HUDEP-2 (cell line): Measurements from ENCODE around the gene GOLGA3.
"Not testable (repeated sequence)": the region's sequence is repeated elsewhere in the genome, so short reads cannot be mapped to it uniquely, and the experiment has no call there.

Experiments used
- DNase-seq, 76 experiments: peaks; one replicate each; lab custom pipeline; 2025; ENCODE audit not compliant: unreplicated experiment in 76 of 76; lab: John Stamatoyannopoulos, UW

The GOLGA3 gene

DNA sequence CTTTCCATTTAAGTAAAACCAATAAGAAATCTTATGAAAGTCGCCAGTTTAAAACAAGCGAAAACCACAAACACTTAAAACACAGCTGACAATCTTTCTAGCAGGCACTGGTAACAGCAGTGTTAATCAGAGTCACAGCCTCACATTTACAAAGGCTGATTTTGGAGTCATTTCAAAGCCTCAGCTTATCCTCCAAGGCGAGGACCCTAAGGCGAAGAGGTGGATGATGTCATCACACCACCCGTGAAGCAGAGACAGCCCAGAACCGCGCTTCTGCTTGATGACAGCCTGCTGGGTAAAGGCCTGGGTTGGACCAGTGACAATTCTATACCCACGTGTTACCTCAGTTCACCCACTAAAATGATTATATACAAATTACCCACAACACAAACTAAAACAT, 10.1 kb downstream of the GOLGA3 start:
- no peak for DNase-seq

DNA sequence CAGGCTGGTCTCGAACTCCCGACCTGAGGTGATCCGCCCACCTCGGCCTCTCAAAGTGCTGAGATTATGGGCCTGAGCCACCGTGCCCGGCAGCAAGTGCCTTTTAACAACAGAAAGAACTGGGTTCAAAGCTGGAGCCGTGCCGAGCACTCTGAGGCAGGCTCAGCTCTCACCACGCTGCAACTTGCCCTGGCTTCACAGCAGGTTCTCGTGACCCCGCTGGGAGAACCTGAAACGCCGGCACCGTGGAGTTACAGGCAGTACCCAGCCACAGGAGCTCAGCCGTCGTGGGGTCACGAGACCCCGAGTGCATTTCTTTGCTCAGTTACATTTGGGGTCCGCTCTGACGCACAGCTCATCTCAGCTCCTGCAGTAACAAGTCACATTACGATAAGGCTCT, 14.4 kb downstream of the GOLGA3 start:
- DNase-seq, result no peak

DNA sequence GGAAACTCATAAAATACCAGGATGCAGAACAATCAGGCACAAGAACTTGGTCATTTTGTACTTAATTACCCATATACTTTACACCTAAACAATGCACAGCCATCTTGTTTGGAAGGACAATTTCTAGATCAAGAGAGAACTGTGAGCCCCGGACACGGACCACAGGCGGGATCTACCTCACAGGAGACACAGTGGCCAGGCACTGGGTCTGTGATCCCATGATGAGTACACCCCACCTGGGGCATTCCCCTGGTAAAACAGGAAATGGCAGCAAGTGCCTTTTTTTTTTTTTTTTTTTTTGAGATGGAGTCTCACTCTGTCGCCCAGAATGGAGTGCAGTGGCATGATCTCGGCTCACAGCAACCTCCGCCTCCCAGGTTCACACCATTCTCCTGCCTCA, 15.2 kb downstream of the GOLGA3 start:
- DNase-seq, result no peak

DNA sequence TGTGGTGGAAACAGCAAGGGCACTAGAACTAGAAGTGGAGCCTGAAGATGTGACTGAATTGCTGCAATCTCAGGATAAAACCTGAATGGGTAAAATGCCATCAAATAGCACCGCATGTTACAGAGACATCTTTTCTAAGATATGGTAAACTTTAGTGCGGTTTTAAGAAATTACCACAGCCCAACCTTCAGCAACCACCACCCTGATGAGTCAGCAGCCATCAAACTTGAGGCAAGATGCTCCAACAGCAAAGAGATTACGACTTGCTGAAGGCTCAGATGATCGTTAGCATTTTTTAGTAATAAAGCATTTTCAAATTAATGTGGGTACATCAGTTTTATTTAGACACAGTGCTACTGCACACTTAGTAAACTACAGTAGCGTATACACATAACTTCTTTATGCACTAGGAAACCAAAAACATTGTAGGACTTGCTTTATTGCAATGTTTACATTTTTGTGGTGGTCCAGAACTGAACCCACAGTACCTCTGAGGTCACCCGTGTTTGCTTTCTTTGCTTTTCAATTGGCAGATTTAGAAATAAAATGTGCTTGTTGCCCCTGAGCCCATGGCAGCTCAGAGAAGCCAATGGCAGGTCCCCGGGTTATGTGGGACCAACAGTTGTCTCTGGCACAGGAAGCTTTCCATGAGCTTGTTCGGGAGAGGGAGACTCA, 15.9 kb downstream of the GOLGA3 start:
- peak in 2 of 76 experiments; percentile 11 to 14 for DNase-seq

DNA sequence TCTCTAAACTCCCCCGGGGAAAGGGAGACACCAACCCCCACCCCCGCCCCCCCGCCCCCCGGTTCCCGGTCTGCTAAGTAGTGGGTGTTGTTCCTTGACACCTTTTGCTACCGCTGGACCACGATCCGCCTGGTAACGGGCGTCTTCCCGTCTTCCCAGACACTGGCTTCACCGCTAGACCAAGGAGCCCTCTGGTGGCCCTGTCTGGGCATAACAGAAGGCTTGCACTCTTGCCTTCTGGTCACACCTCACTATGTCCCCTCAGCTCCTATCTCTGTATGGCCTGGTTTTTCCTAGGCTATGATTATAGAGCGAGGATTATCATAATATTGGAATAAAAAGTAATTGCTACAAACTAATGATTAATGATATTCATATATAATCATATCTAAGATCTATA, 19.3 kb downstream of the GOLGA3 start:
- DNase-seq, result peak in 30 of 76 experiments; percentile 4 to 47 (median 20)

DNA sequence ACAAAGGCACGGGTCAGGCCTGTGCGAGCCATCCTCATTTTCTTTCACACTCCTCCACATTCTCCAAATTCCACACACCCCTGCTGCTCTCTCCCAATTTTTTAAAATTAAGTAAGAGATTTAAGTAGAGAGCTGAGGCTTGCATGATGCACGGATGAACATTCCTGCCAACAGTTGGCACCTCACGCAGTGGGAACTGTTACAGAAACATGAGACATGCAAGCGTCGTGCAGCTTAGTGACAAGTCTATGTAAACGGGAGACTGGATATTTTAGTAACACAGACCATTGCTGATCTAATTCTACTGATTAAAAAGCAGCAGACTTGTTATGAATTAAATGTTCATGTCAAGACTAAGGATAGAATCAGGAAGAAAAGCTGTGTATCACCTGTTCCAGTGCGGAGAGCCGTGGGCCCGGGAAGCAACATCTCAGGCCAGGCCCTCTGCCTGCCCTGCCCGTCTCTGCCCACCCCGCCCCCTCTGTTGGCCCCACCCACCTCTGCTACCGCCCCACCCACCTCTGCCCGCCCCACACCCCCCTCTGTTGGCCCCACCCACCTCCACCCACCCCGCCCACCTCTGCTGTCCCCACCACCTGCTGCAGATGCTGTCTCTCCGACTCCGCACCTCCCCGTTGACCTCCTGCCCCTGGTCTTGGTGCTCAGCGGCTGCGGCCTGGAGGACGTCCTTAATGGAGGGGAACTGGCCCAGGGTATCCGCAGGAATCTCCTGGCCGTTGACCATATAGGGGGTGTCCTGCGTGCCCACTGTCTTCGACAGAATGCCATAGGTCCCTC, 21.2 kb downstream of the GOLGA3 start:
- peak in 13 of 76 experiments; percentile 1 to 29 (median 12) for DNase-seq

DNA sequence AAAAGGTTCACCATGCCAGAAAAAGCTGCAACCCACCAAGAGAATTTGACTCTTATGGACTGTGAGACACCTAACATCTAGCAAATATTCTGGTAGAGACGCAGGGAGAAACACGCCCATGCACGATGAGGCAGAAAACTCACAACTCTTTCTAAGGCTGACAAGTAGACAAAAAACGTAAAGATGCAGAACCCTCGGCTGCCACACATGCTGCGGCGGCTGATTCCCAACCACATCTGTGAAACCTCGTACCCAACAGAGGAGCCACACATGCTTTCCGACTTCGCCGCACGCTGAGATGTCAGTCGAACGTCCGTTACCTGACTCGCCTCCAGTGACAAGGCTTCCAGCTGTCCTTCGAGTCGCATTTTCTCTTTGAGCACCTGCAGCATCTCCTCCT, 21.8 kb downstream of the GOLGA3 start:
- DNase-seq, result no peak

DNA sequence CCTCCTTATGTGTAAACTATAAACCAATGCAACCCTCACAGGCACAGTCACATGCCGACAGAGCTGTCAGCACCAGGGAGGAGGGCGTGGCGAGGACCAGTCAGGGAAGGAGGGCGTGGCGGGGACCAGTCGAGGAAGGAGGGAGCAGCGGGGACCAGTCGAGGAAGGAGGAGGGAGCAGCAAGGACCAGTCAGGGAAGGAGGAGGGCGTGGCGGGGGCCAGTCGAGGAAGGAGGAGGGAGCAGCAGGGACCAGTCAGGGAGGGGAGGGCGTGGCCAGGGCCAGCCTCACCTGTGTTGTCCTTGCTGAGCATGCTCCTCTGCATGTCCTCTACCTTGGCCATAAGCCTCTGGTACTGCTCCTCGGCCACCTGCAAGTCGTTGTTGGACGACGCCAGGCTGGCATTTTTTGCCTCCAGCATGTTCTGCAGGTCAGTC, 24.2 kb downstream of the GOLGA3 start:
- no peak for DNase-seq

DNA sequence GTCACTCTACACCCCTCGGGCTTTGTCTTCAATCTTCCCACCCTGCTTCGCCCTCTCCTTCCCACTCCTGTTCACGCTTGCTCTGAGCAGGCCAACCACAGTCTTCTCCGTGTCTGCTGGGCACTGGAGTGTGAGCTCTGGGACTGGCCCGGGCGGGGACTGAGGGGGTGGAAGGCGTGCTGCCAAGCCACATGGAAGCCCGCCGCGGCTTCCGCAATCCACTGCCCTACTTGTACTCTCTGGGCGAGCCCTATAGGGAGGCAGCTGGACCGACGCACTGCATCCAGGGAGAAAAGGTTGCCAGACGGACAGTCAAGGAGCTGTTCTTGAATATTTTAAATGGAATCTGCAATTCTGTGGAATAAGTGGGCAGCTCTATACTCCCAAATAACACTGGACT, 24.8 kb downstream of the GOLGA3 start:
- no peak for DNase-seq

DNA sequence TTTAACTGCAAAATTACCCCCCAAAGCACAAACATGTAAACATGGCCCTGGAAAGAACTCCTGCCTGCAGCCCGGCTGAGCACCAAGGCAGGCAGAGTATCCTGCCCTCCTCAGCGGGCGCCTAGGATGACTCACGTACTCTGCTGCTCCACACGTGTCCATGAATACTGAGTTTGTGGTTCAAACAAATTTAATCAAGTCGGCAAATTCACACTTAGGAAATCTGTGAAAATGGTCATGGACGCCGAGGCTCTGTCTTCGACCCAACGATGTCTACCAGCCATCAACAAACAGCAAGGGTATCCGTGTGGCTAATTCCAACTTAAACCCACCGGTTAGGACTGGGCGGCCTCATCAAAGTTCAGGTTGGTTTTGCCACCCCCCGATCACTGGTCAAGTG, 25.5 kb downstream of the GOLGA3 start:
- no peak for DNase-seq

DNA sequence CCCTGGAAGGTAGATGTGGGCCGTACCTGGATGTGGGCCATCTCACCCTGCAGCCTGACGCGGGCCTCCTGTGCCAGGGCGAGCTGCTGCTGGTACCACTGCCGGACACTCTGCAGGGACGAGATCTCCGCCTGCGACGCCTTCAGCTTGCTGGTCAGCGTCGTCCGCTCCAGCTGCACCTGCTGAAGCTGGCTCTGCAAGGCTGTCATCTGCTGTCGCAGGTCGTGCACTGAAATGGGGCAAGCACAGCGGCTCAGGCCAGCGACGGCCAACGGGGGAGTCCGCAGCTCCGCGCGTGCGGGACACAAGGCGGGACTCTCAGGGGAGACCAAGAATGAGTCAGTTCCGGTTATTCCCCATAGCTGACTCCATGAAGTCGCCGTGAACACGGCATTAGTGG, 26.9 kb downstream of the GOLGA3 start:
- no peak for DNase-seq

DNA sequence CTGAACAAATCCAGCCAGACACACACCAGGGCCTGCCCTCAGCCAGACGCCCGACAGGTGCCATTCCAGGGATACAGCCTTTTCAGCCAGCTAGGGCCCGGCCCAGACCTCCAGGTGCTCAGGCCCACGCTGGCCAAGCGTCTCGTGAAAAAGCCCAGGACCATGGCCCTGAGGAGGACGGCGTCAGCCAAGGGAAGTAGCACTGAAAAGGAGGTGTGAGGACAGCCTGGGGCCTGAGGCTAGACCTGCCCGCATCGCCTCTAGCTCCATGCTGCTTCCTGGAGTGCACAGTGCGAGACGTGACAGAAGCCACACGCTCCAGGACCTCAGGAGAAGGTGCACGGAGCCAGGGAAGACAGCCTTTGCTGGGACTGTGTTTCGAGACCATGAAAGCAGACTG, 29.8 kb downstream of the GOLGA3 start:
- DNase-seq, result no peak

DNA sequence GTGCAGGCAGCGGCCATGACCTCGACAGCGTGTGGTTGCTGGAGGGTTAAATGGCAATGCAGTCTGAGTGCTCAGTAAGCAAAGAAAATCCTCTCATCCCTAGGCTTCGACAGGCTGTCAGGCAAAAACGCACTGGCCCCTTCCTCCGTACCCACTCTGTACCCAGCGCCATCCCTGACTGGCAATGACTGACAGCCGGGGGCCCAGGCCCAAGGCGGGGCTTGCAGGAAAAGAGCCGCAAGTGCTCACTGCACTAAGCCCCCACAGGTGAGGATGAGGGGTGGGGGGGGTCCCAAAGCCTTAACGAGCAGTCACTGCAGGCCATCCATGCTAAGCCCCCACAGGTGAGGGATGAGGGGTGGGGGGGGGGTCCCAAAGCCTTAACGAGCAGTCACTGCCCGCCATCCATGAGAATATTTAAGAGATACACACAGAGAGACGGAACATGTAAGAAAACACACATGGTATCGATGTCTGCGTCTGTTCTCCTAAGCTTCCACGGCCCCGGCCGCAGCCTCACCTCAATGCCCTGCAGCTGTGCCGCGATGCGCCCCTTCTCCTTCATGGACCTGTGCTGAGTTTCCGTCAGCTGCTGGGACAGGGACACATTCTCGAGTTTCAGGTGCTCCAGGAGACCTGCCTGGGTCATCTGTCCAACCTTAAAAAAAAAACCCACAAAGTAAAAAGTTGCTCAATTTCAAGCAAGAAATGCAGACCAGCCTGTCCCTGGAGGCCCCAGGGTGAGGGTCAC, 30.7 kb downstream of the GOLGA3 start:
- no peak for DNase-seq

DNA sequence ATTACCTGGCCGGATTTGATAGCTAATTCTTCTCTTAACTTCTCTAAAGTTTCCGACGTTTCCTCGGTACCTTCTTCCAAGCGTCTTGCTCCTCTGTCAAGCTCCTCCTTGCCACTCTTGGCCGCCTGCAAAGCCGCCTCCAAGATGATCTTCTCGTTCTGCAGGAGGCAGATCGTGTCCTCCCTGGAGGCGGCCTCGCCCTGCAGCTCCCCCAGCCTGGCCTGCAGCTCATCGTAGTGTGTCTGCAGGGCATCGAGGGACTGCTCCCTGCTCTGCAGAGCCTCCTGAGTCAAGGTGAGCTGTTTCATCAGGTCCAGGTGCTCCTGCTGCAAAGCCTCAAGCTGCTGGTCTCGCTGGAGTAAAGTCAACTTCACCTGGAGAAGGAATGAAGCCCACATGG, 32.8 kb downstream of the GOLGA3 start:
- no peak for DNase-seq

DNA sequence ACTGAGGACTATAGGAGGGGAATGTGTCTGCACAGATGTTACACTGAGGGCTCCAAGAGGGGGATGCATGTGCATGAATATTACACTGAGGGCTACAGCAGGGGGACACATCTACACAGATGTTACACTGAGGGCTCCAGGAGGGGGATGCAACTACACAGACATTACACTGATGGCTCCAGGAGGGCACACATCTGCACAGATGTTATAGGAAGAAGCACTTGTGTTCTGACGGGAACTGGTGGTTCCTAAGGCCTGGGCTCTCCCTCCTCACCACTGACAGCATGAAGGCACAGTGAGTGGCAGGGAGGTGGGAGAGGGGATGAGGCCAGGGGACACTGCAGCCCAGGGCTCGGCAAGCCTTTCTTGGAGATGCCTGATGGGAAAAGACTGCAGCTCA, 36.7 kb downstream of the GOLGA3 start:
- not testable (repeated sequence) for DNase-seq

DNA sequence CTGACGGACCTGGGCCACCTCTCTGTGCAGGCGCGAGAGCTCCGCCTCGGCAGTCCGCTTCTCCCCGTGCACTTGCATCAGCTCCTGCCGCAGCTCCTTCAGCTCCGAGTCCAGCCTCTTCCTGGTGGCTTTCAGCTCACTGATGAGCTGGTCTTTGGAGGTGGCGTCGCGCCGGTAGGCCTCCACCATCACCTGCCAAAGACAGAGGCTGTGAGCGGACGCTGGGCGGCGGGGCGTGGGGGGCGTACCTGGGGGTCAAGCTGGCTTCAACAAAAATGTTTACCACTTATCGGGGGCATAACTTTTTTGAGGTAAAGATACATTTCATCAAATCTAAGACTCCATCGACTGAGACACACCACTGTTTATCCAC, 39.6 kb downstream of the GOLGA3 start:
- no peak for DNase-seq

DNA sequence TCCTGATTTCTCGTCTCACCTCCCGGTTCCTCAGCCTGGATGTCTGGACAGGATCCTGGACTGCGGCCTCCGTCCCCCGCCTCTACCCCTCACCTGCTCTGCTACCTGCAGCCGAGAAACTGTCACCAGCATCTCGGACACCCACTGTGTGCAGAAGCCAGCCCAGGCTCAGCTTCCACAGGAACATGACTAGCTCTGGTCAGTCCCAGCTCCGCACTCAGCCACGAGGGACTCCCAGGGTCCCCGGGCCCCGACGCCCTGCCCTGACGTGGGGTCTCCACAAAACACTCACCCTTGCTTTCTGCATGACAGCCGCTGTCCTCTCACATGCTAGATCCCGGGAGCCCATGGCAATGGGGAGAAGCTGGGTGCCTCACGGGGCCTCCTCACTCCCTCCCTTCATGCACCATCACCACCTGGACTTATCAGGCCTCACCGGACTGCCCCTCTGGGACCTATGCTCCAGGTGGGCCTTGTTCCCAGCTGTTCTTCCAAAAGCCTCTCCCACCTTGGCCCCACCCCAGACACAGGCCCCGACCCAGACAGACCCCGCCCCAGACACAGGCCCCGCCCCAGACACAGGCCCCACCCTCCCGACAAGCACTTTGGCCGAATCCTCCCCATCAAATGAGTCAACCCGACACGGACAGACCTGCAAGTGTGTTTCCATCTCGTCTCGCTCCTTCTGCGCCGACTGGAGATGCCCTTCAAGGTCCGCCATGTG, 40.1 kb downstream of the GOLGA3 start:
- peak in 3 of 76 experiments; percentile 2 to 7 (median 6) for DNase-seq

DNA sequence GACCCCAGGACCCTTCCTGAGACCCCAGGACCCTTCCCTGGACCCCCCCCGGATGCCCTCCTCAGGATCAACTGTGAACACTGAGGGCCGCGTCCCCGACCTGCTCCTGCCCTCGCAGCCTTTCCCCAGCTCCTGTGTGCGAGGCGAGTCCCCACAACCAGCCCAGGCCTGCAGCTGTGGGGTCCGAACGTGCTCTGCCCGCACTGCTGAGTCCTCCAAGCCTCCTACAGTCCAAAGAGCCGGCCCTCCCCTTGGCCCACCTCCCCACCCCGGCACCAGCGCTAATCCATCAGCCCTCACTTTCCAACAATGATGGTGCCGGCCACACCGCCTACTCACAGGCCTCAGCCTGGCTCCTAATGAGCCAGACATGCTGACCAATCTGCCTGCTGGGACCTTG, 40.8 kb downstream of the GOLGA3 start:
- DNase-seq, result no peak

DNA sequence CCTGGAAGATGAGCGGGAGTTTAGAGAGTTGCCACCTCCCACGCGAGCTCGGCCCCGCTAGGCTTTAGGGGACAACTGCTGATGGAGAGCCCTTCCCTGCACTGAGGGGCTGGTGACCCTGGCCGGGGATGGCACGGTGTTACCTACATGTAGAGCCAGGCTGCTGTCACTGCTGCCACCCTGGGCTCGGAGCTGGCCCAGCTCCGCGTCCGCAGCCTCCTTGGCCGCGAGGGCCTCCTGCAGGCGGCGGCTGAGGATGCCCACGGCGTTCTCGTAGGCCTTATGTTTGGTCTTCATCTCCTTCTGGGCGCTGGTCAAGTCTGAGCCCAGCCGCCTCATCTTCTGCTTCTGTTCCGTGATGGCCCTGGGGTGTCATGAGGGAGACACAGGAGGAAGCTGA, 42.5 kb downstream of the GOLGA3 start:
- no peak for DNase-seq

DNA sequence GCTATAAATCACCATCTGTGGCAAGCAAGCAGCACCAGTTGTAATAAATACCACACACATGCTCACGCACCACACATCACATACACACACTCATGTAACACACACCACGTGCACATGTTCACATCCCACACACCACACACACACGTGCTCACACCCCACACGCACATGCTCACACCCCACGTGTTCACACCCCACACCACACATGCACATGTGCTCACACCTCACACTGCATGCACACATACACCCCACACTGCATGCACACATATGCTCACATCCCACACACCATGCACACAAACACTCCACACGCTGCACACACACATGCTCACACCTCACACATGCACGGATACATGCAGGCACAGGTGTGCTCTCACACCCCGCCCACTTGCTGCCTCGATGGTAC, 44.1 kb downstream of the GOLGA3 start:
- no peak for DNase-seq
